K562 (cell line): Measurements from ENCODE around the gene WASF2. TPM values are rescaled to one million over a fixed set of nuclear protein-coding genes. Genes with fewer than 3 reads are reported as not detected.

Experiments used
- ATAC-seq: fragments of 200-7000 bp; cut with Tn5 transposase; 3 replicates; pipeline ENCODE4 v1.9.1; 2020; ENCODE audit warnings: moderate library complexity
- BruUV-seq: library from RNA; stranded (reverse); fragments of 400-500 nt; replicated peaks from 2 replicates; lab custom pipeline; 2021; lab: Mats Ljungman, UMichigan
- CTCF ChIA-PET: fragments of 300-600 bp; formaldehyde crosslinking; extraction: SDS; loops from one replicate; lab custom pipeline; 2021; ENCODE audit warnings: low intra/inter-chr PET ratio; lab: Yijun Ruan, JAX
- POLR2A ChIA-PET: fragments of 300-600, 350-650 bp; sonication (Branson Sonifier 250); formaldehyde crosslinking; extraction: SDS; loops from one replicate; lab custom pipeline; 2021; ENCODE audit warnings: antibody characterized with exemption, inconsistent platforms; lab: Yijun Ruan, JAX
- DNase-seq, 4 experiments: peaks; one replicate each; pipeline versions ENCODE4 v3.0.0 to v3.0.0-alpha.2; 2011 to 2018; ENCODE audit warnings: low spot score in 3 of 4, mixed read lengths in 3 of 4; ENCODE audit errors: extremely low read depth in 1 of 4
- FAIRE-seq: peaks from 2 replicates; lab custom pipeline; 2011; peaks lifted over from hg19 to GRCh38; lab: Jason Lieb, UNC
- H2AFZ ChIP-seq: 2 replicates; pipeline ENCODE4 v1.6.0; 2011; ENCODE audit warnings: low read depth, low read length, control low read depth, inconsistent platforms
- H3K27ac ChIP-seq: fragments of 200-600 bp; 3 replicates; pipeline ENCODE4 v1.8.0; 2011; ENCODE audit warnings: low read depth, mild to moderate bottlenecking, control low read depth, inconsistent platforms, low read length, moderate library complexity, mixed read lengths; ENCODE audit errors: extremely low read depth
- H3K27me3 ChIP-seq, 2 experiments: fragments of 300-600 bp in 1 of 2; 2 replicates in 1 of 2; 3 replicates in 1 of 2; pipeline versions ENCODE4 v1.6.0 to v1.8.0; 2011; ENCODE audit warnings: inconsistent platforms in 2 of 2, low read length in 2 of 2, mild to moderate bottlenecking in 1 of 2, mixed read lengths in 1 of 2, moderate library complexity in 1 of 2; ENCODE audit not compliant: control insufficient read depth in 2 of 2, insufficient read depth in 2 of 2
- H3K36me3 ChIP-seq: fragments of 300-600 bp; 3 replicates; pipeline ENCODE4 v1.8.0; 2011; ENCODE audit warnings: mild to moderate bottlenecking, low read length, inconsistent platforms; ENCODE audit not compliant: control insufficient read depth, insufficient read depth
- H3K4me1 ChIP-seq, 2 experiments: fragments of 200-600 bp in 1 of 2; replicated peaks in 1 of 2; 2 replicates in 1 of 2; 3 replicates in 1 of 2; pipeline versions ENCODE4 v1.5.1 to v1.8.0; 2011; ENCODE audit warnings: inconsistent platforms in 2 of 2, low read length in 2 of 2, mild to moderate bottlenecking in 1 of 2, mixed read lengths in 1 of 2, moderate library complexity in 1 of 2; ENCODE audit not compliant: control insufficient read depth in 2 of 2, insufficient read depth in 2 of 2
- H3K4me2 ChIP-seq: 2 replicates; pipeline ENCODE4 v1.6.1; 2011; ENCODE audit warnings: low read length, control low read depth, inconsistent platforms, mixed read lengths; ENCODE audit not compliant: insufficient read depth
- H3K4me3 ChIP-seq: fragments of 200-600 bp; sonication (generic), shearing (Covaris generic); 2 replicates; pipeline ENCODE4 v1.5.1; 2016; ENCODE audit warnings: control low read depth, inconsistent platforms
- H3K79me2 ChIP-seq: fragments of 200-600 bp; 3 replicates; pipeline ENCODE4 v1.8.0; 2011; ENCODE audit warnings: low read length, inconsistent platforms; ENCODE audit not compliant: control insufficient read depth, insufficient read depth
- H3K9ac ChIP-seq, 2 experiments: 2 replicates each; pipeline versions ENCODE4 v1.6.0 to v1.6.1; 2011; ENCODE audit warnings: low read depth in 2 of 2, low read length in 2 of 2, control low read depth in 1 of 2, inconsistent platforms in 1 of 2, mild to moderate bottlenecking in 1 of 2, mixed read lengths in 1 of 2; ENCODE audit not compliant: insufficient read depth in 1 of 2
- H3K9me1 ChIP-seq: one replicate; pipeline ENCODE4 v1.6.0; 2011; ENCODE audit warnings: inconsistent platforms, mild to moderate bottlenecking, low read length, moderate library complexity; ENCODE audit not compliant: control insufficient read depth, insufficient read depth
- H3K9me3 ChIP-seq: replicated peaks from 2 replicates; pipeline ENCODE4 v1.5.1; 2011; ENCODE audit warnings: low read depth, low read length, inconsistent platforms; ENCODE audit not compliant: control insufficient read depth, insufficient read depth
- H4K20me1 ChIP-seq: replicated peaks from 2 replicates; pipeline ENCODE4 v1.6.1; 2011; ENCODE audit warnings: low read length, inconsistent platforms, mixed read lengths; ENCODE audit not compliant: control insufficient read depth, insufficient read depth
- CHD1 ChIP-seq: fragments of 200-600 bp; sonication (generic); IDR thresholded peaks from one replicate; pipeline ENCODE4 v1.6.1; 2012; ENCODE audit warnings: mild to moderate bottlenecking, moderate library complexity, low read length, inconsistent platforms
- NUFIP1 ChIP-seq: fragments of 450-650 bp; IDR thresholded peaks from 2 replicates; pipeline ENCODE4 v1.6.1; 2018; ENCODE audit not compliant: partially characterized antibody
- RCOR1 ChIP-seq, 2 experiments: IDR thresholded peaks; 2 replicates each; pipeline ENCODE4 v1.6.1; 2012; ENCODE audit warnings: low read depth in 2 of 2, low read length in 2 of 2, borderline replicate concordance in 1 of 2, improper control_type of control experiment in 1 of 2
- RHOXF2B ChIP-seq: fragments of 250-450 bp; sonication (Bioruptor Pico); conservative IDR thresholded peaks from 2 replicates; pipeline ENCODE4 v1.5.1; 2021
- SMARCA5 ChIP-seq: fragments of 450-650 bp; IDR thresholded peaks from 2 replicates; pipeline ENCODE4 v1.6.1; 2016
- WGBS: fragments of 100-300 bp; shearing (Covaris generic); methylation state at CpG from one replicate; pipeline ENCODE4 v1.1.6; 2016; ENCODE audit warnings: low coverage, mixed read lengths; ENCODE audit not compliant: insufficient coverage; ENCODE audit errors: missing lambda C conversion rate; 5-methylcytosine and 5-hydroxymethylcytosine counted together
- in situ Hi-C: fragments of 300-500 bp; cut with MboI; formaldehyde crosslinking; loops from 4 replicates; pipeline ENCODE4 v1.15.0; 2018; ENCODE audit warnings: inconsistent platforms, mixed read lengths
- intact Hi-C: fragments of 100-400 bp; cut with micrococcal nuclease; formaldehyde crosslinking; loops from 2 replicates; pipeline ENCODE4 v1.14.2; 2022
- polyA plus RNA-seq, 8 experiments: library from polyadenylated mRNA; depleted of rRNA in 4 of 8; stranded (reverse) in 5 of 8; unstranded in 3 of 8; fragments of >200 nt; fragmentation: Nextera tagmentation in 2 of 8; fragmentation: Illumina TruSeq in 1 of 8; extraction: Ambion mirVana in 2 of 8; extraction: Trizol in 1 of 8; gene quantifications; 2 replicates each; pipeline versions ENCODE4 v1.2.1 to v1.2.3, GENCODE V29; 2011 to 2014; ENCODE audit warnings: inconsistent platforms in 1 of 8, missing spikeins in 1 of 8
- total RNA-seq, 7 experiments: library from RNA; depleted of rRNA in 6 of 7; stranded (reverse); fragments of >200 nt in 6 of 7; fragmentation: Illumina TruSeq in 2 of 7; extraction: Trizol in 2 of 7; gene quantifications; 2 replicates each; pipeline versions ENCODE4 v1.2.1 to v1.2.3, GENCODE V29; 2011 to 2021; ENCODE audit warnings: low replicate concordance in 1 of 7
- TF ChIP-seq, protein P1 (sequence below): fragments of 200-800 bp; sonication (Bioruptor generic); IDR thresholded peaks from 2 replicates; pipeline ENCODE4 v1.6.1; 2016; ENCODE audit warnings: missing genetic modification characterization, missing compliant biosample characterization
- TF ChIP-seq, protein P2 (sequence below): sonication (generic); formaldehyde crosslinking; IDR thresholded peaks from 2 replicates; pipeline ENCODE4 v1.8.0; 2022; ENCODE audit warnings: missing genetic modification reagents, mild to moderate bottlenecking, moderate library complexity, borderline replicate concordance

Gene WASF2
- total and polyA plus RNA-seq, 9 of the 15 experiments (the other 6 are each of a cell fraction or from before 2014, with no cell fraction given), result 8.2 to 163 (median 31.2) TPM

DNA sequence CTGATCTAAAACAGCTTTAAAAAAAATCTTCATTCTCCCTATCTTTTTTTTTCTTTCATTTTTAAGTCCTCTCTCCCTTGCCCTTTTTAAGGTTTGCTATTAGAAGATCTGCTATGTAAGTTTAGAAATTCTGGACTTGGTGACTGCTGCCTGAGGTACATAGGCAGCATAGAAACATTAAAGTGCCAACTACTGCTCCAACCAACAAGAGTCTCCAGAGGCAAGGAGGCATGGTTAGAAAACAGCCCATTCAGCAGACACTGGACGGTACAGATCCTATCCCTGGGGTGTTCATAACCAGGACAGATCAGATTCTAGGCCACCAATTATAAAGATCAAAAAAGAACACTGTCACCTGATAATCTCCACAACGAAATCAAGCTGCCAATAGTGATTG lies 60.9 kb downstream of the WASF2 start:
- Histone ChIP-seq H3K9me1 (peaks cover 13% of the 10 kb centered on the region), H3K79me2 (peaks cover 88% of the 10 kb centered on the region), H2AFZ (no peak overlapping the region), H3K4me2 (0 out of 2 replicates have a peak overlapping the region, but pooled peaks have one; percentile 27), H3K9ac (peak overlapping the region in 1 of 2 experiments; percentile 42; a peak in 2 of 4 replicates), H3K27ac (peak overlapping the region; percentile 81), H4K20me1 (peaks cover 5% of the 10 kb centered on the region; the same call in 1 of the 2 replicates), H3K9me3 (no peaks in the 10 kb centered on the region), H3K4me3 (no peak overlapping the region), H3K36me3 (peaks cover 39% of the 10 kb centered on the region), H3K27me3 (no peaks in the 10 kb centered on the region), H3K4me1 (peaks cover 20 to 57% of the 10 kb centered on the region in 2 experiments)
- intact Hi-C loops (loop anchor here (5.0 kb wide), 1 partner anchor 58 kb away; no protein-coding TSS in a partner anchor), in situ Hi-C loops (loop anchor here (10.0 kb wide), 1 partner anchor 176 kb away; the partner anchor contains the start of gene AHDC1)
- no peak for FAIRE-seq
- no TSS peak for BruUV-seq
- WGBS, result 6% methylated on average over 2 of the region's 2 CpGs
- no peak for DNase-seq
- POLR2A ChIA-PET, result interaction anchor here (0.9 to 3.4 kb wide), 6 partner anchors 9 to 48 kb away, joined by 3 to 17 read pairs (median 10); no protein-coding TSS in a partner anchor
- CTCF ChIA-PET, result no interaction called here
- ATAC-seq, result peak; percentile 22
- TF ChIP-seq RHOXF2B (CRISPR knock-in tag) (no peak), NUFIP1 (no peak), RCOR1 (IDR thresholded peaks at IDR 0.05; ENCODE audit: borderline replicate concordance in 1 of 2, low read depth in 2 of 2, low read length in 2 of 2) (no peak), CHD1 (peak; percentile 21), SMARCA5 (no peak)
- TF ChIP-seq, protein P1, sequence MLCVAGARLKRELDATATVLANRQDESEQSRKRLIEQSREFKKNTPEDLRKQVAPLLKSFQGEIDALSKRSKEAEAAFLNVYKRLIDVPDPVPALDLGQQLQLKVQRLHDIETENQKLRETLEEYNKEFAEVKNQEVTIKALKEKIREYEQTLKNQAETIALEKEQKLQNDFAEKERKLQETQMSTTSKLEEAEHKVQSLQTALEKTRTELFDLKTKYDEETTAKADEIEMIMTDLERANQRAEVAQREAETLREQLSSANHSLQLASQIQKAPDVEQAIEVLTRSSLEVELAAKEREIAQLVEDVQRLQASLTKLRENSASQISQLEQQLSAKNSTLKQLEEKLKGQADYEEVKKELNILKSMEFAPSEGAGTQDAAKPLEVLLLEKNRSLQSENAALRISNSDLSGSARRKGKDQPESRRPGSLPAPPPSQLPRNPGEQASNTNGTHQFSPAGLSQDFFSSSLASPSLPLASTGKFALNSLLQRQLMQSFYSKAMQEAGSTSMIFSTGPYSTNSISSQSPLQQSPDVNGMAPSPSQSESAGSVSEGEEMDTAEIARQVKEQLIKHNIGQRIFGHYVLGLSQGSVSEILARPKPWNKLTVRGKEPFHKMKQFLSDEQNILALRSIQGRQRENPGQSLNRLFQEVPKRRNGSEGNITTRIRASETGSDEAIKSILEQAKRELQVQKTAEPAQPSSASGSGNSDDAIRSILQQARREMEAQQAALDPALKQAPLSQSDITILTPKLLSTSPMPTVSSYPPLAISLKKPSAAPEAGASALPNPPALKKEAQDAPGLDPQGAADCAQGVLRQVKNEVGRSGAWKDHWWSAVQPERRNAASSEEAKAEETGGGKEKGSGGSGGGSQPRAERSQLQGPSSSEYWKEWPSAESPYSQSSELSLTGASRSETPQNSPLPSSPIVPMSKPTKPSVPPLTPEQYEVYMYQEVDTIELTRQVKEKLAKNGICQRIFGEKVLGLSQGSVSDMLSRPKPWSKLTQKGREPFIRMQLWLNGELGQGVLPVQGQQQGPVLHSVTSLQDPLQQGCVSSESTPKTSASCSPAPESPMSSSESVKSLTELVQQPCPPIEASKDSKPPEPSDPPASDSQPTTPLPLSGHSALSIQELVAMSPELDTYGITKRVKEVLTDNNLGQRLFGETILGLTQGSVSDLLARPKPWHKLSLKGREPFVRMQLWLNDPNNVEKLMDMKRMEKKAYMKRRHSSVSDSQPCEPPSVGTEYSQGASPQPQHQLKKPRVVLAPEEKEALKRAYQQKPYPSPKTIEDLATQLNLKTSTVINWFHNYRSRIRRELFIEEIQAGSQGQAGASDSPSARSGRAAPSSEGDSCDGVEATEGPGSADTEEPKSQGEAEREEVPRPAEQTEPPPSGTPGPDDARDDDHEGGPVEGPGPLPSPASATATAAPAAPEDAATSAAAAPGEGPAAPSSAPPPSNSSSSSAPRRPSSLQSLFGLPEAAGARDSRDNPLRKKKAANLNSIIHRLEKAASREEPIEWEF, result no peak
- TF ChIP-seq, protein P2, sequence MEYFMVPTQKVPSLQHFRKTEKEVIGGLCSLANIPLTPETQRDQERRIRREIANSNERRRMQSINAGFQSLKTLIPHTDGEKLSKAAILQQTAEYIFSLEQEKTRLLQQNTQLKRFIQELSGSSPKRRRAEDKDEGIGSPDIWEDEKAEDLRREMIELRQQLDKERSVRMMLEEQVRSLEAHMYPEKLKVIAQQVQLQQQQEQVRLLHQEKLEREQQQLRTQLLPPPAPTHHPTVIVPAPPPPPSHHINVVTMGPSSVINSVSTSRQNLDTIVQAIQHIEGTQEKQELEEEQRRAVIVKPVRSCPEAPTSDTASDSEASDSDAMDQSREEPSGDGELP (CRISPR knock-in tag), result no peak
